Stimulated activated CD4-positive, alpha-beta T cell treated with anti-CD3 and anti-CD28 coated beads, Interleukin-12 subunit alpha, Interleukin-12 subunit beta, amount 100 ng/mL, for 4 hours (primary cell): ENCODE results near the gene ITM2B.

Experiments
- DNase-seq: peaks from one replicate; pipeline ENCODE4 v3.0.0-alpha.2; 2020

Gene ITM2B

GRCh38 chr13:48264058-48264457 lies 31.1 kb downstream of the ITM2B start:
- DNase-seq, result no peak

GRCh38 chr13:48265217-48265815 lies 32.3 kb downstream of the ITM2B start:
- no peak for DNase-seq

- DNase-seq, result no peak
Measured at GRCh38 chr13:48266150-48266549, 33.1 kb downstream of the ITM2B start.

- DNase-seq, result no peak
Measured at GRCh38 chr13:48266701-48267639, 34.0 kb downstream of the ITM2B start.

DNA sequence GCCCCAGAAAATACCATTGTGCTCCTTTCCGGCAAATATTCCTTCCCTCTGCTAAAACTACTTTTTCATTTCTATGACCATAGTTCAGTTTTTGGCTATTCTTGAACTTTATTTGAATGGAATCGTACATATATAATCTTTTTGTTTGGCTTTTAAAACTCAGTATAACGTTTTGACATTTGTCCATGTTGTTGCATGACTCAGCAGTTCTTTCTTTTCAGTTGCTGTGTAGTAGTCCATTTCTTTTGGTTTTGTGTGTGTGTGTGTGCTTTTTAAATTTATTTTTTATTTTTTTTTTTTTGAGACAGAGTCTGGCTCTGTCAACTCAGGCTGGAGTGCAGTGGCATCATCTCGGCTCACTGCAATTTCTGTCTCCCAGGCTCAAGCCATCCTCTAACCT lies 35.0 kb downstream of the ITM2B start:
- no peak for DNase-seq

DNA sequence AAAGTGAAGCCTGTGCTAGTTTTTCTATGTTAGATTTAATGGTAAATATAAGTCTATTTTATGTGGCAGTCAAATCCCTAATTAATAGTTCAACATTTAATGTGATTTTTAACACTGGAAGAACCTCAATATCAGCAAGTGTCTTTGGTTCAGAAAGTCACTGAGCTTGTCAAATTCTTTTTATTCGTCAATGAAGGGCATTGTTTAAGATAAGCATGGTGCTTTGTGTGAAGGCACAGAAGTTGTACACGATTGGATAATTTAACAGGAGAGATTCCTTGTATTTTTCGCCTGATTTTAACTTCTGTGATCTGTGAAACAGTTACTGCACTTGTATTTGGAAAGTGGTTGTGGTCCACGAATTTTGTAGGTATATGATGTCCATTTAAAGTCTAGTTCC lies 40.3 kb downstream of the ITM2B start:
- no peak for DNase-seq

DNA sequence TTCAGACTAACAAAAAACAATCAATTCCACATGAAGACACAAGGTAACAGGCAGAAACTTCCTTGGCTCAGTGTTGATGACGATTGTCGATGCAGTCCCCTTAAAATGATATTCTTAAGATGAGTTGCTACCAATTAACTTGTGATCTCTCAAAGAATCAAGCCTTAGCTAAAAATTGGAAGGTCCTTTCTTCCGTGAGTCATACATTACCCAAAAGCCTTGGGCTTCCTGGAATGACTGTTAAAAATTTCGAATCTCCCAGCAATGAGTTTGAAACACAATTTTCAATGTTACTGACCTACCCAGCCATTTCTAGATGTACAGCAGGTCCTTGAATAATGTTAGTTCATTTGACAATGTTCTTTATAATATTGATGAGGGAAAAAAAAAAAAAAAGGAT lies 42.5 kb downstream of the ITM2B start:
- no peak for DNase-seq

GRCh38 chr13:48278806-48279205 lies 45.8 kb downstream of the ITM2B start:
- DNase-seq, result no peak

- DNase-seq, result no peak
Measured at GRCh38 chr13:48281556-48281955, 48.5 kb downstream of the ITM2B start.

DNA sequence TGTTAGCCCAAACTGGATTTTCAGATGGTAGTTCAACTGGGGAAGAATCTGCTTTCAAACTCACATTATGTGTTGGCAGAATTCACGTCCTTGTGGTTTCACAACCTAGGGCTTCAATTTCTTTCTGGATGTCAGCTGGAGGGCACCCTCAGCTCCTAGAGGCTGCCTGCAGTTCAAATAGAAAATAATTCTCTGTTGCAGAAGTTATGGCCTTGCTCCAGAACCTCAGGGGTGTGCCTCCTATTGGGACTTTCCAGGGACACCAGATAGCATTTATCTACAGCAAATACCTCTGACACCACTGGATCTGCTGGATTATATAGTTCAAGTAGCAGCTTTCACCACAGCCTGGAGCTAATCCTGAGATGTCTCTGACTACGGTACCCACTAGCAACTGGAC lies 58.7 kb downstream of the ITM2B start:
- DNase-seq, result no peak

- DNase-seq, result no peak
Measured at GRCh38 chr13:48292650-48293049, 59.6 kb downstream of the ITM2B start.

DNA sequence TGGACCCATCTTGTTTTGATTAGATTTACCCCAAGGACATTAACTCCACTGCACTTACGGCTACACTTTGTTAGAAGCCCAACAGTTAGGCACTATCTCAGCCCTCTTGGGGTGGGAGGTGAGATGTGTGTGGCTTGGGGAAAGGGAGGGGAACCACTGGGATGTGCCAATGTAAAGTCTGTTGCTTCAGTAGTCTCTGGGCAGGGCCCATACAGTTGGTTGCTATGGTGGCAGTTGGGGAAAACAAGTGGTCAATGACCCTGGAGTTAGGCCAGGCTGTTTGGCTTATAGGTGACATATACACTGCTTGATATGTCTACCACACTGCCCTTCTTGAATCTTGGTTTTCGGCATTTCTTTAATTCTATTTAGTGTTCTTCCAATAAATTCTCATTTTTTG lies 61.6 kb downstream of the ITM2B start:
- no peak for DNase-seq

GRCh38 chr13:48295271-48295670 lies 62.3 kb downstream of the ITM2B start:
- DNase-seq, result no peak

DNA sequence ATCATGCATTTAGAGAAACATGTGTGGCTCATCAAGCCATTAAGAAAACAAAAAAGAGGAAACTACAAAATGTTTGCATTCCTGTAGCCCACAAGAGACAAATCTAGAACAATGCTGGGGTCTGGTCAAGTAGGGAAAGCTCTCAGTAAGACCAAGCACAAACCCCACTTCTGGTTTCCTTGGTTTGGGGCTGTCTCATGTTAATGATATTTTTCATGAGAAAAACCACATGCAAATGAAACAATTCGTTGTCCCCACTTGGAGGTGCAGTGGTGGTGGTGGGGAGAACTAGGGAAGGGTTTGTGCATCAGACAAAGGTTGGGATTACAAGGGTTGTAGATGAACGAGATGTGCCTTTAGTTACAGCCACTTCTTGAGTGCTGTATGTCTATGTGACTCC lies 63.5 kb downstream of the ITM2B start:
- DNase-seq, result no peak

DNA sequence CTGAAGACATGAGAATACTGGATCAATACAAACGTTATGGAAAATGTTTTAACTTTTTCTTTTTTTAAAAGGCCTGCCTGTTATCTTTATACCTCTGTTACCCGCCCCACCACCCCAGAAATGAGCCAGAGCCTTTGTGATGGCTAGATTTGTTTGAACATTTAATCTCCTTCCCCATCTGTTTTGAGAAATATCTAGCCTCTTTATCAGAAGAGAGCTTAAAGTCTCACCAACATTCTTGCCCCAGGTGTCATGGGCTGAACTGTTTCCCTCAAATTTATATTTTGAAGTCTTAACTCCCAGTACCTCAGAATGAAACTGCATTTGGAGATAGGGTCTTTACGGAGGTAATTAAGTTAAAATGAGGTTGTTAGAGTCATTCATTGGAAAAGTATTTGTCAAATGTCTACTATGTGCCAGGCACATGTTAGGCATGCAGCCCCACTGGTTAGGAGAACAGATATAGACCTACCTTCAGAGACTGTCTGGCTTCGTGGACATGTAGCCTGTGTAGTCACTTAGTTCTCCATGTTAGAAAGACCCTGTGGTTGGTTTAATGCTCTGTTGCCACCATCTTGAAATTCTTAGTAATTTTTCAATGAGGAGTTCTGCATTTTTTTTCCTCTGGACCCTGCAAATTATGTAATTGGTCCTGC lies 64.3 kb downstream of the ITM2B start:
- DNase-seq, result no peak

GRCh38 chr13:48299591-48299990 lies 66.6 kb downstream of the ITM2B start:
- DNase-seq, result no peak

DNA sequence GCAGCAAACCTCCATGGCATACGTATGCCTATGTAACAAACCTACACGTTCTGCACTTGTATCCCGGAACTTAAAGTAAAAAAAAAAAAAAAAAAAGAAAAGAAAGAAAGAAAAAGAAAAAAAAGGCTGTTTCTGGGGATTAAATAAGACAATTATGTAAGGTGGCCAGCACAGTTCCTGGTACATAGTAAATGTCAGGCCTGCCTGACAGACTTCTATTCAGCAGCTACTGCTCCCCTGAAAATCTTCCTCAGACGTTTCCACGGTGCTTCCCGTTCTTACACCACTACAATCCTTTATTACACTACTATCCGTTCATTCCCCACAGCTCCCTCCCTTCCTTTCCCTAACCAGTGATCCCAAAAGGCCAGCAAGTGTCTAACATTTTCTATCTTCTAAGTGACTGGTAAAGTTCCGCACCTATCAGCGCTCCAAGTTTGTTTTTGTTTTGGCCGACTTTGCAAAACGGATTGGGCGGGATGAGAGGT lies 69.9 kb downstream of the ITM2B start:
- DNase-seq, result no peak

DNA sequence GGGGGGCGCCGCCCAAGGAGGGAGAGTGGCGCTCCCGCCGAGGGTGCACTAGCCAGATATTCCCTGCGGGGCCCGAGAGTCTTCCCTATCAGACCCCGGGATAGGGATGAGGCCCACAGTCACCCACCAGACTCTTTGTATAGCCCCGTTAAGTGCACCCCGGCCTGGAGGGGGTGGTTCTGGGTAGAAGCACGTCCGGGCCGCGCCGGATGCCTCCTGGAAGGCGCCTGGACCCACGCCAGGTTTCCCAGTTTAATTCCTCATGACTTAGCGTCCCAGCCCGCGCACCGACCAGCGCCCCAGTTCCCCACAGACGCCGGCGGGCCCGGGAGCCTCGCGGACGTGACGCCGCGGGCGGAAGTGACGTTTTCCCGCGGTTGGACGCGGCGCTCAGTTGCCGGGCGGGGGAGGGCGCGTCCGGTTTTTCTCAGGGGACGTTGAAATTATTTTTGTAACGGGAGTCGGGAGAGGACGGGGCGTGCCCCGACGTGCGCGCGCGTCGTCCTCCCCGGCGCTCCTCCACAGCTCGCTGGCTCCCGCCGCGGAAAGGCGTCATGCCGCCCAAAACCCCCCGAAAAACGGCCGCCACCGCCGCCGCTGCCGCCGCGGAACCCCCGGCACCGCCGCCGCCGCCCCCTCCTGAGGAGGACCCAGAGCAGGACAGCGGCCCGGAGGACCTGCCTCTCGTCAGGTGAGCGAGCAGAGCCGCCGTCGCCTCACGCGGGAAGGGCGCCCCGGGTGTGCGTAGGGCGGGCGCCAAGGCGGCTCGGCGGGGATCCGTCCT lies 70.5 kb downstream of the ITM2B start, which contains the start of gene RB1:
Gene RB1, plus strand, starts transcription at position 393 of the 784 bp plus-strand sequence. Its CDS starts 162 bp downstream, at position 555.
- peak; percentile 85 for DNase-seq

- no peak for DNase-seq
Measured at GRCh38 chr13:48304143-48304876, 71.3 kb downstream of the ITM2B start.

DNA sequence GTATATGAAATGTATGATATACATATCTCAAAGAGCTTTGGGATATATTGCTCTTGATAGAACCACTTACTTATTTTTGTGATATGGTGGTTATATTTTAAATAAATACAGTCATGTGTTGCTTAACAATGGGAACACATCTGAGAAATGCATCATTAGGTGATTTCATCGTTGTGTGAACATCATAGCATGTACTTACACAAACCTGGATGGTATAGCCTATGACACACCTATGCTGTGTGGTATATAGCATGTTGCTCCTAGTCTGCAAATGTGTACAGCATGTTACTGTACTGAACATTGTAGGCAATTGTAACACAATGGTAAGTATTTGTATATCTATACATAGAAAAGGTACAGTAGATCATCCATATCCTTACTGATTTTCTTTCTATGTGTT lies 78.2 kb downstream of the ITM2B start:
- DNase-seq, result no peak

- no peak for DNase-seq
Measured at GRCh38 chr13:48315969-48316650, 83.1 kb downstream of the ITM2B start.
